ENCODE measurements around the gene NID1.

GRCh38 chr1:236078993-236079392, 14.1 kb upstream of the NID1 start:
- TF ChIP-seq, protein P1, sequence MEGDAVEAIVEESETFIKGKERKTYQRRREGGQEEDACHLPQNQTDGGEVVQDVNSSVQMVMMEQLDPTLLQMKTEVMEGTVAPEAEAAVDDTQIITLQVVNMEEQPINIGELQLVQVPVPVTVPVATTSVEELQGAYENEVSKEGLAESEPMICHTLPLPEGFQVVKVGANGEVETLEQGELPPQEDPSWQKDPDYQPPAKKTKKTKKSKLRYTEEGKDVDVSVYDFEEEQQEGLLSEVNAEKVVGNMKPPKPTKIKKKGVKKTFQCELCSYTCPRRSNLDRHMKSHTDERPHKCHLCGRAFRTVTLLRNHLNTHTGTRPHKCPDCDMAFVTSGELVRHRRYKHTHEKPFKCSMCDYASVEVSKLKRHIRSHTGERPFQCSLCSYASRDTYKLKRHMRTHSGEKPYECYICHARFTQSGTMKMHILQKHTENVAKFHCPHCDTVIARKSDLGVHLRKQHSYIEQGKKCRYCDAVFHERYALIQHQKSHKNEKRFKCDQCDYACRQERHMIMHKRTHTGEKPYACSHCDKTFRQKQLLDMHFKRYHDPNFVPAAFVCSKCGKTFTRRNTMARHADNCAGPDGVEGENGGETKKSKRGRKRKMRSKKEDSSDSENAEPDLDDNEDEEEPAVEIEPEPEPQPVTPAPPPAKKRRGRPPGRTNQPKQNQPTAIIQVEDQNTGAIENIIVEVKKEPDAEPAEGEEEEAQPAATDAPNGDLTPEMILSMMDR (IDR thresholded peaks at IDR 0.05): no peak
- no peak for TF ChIP-seq POLR2A (IDR thresholded peaks at IDR 0.05)
